Right cardiac atrium (tissue), 5 donors: ENCODE measurements around the gene KRTAP5-8. TPM values are rescaled to one million over a fixed set of nuclear protein-coding genes. Genes with fewer than 3 reads are reported as not detected.
A peak's percentile ranks its signal among the peaks of the same experiment; 100 is the strongest.

ENCODE experiments used
- ATAC-seq, 2 donors: fragments of 200-7000 bp; cut with Tn5 transposase; one replicate each; pipeline versions ENCODE4 v1.8.0 to v1.9.1; 2020; ENCODE audit warnings: moderate library complexity in 2 of 2, mild to moderate bottlenecking in 1 of 2
- DNase-seq, 3 donors: peaks; one replicate each; pipeline ENCODE4 v3.0.0-alpha.2; 2020
- H3K27ac ChIP-seq: one replicate; pipeline ENCODE4 v1.5.1; 2013; ENCODE audit warnings: mild to moderate bottlenecking, low read length, control low read depth, moderate library complexity
- H3K27me3 ChIP-seq: one replicate; pipeline ENCODE4 v1.6.1; 2013; ENCODE audit not compliant: control insufficient read depth, insufficient read depth
- H3K4me1 ChIP-seq: one replicate; pipeline ENCODE4 v1.6.1; 2013; ENCODE audit warnings: low read length; ENCODE audit not compliant: control insufficient read depth, insufficient read depth
- H3K4me3 ChIP-seq: one replicate; pipeline ENCODE4 v1.5.1; 2013; ENCODE audit warnings: low read length, control low read depth
- H3K9me3 ChIP-seq: one replicate; pipeline ENCODE4 v1.6.1; 2013; ENCODE audit warnings: low read length; ENCODE audit not compliant: control insufficient read depth
- WGBS: extraction: QIAGEN DNeasy Blood & Tissue Kit; methylation state at CpG from one replicate; pipeline ENCODE4 v1.1.7; 2013; 5-methylcytosine and 5-hydroxymethylcytosine counted together
- intact Hi-C, 4 donors: fragments of 100-400 bp; cut with DNase I; formaldehyde crosslinking; loops; one replicate each; pipeline versions ENCODE4 v1.11.0 to v1.14.0; 2022 to 2023
- polyA plus RNA-seq: library from polyadenylated mRNA; stranded (reverse); fragments of 200-250 nt; gene quantifications from one replicate; pipeline ENCODE4 v1.2.3, GENCODE V29; 2013
- total RNA-seq, 4 donors: library from RNA; stranded (reverse); fragmentation: NEBNext Ultra II Directional; extraction: Animal tissue kit (Norgen Biotek cat#: 25700); gene quantifications; one replicate each; pipeline ENCODE4 v1.2.1, GENCODE V29; 2021
- donor health status: healthy with polysubstance abuse.
- donor health status: DM: no; HTN: yes; CAD: no.
- donor health status: DM: no; HTN: no; CAD: no.
- donor health status: DM: no; HTN: yes; CAD: no; lungs with severe emphysema.
- donor health status: DM: yes; HTN: yes; CAD: no.

KRTAP5-8 gene
- total and polyA plus RNA-seq, 5 donors = not detected

DNA sequence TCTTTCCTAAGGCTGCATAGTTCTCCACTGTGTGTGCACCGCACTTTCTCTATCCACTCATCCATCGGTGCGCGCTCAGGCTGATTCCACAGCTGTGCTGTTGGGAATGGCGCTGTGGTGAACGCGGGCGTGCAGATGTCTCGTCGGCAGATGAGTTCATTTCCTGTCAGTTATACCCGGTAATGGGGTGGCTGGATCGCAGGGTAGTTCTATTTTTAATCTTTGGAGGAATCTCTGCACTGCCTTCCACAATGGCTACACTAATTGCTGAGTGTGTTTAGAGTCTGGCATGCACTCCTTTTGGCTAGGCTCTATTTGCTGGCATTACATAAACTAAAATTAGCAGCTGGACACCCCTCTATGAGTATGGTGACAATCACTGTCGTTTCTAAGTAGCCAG lies 38.7 kb upstream of the KRTAP5-8 start:
- H3K4me3 ChIP-seq = no peak overlapping the region
- 65% methylated on average over 13 of the region's 13 CpGs for WGBS
- H3K27ac ChIP-seq = no peak overlapping the region
- intact Hi-C loops = no loop called here
- ATAC-seq (no peak), DNase-seq (no peak)
- H3K4me1 ChIP-seq = no peaks in the 10 kb centered on the region
- no peaks in the 10 kb centered on the region for H3K9me3 ChIP-seq
- no peaks in the 10 kb centered on the region for H3K27me3 ChIP-seq

DNA sequence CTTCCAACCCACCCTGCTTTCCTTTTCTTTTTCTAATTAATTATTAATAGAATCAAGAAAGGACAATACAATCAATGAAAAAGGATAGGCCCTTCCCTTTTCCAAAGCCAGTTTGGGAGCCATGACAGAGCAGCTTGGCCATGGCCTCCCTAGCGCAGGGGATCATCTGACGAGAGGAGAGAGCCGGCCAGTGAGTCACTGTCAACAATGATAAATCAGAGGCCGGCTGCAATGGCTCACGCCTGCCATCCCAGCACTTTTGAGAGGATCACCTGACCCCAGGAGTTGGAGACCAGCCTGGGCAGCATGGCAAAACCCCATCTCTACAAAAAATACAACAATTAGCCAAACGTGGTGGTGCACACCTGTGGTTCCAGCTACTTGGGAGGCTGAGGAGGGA lies 38.3 kb upstream of the KRTAP5-8 start:
- DNase-seq (no peak), ATAC-seq (no peak)
- no peak overlapping the region for H3K27ac ChIP-seq
- H3K4me3 ChIP-seq = no peak overlapping the region
- 79% methylated on average over 6 of the region's 6 CpGs for WGBS
- no peaks in the 10 kb centered on the region for H3K4me1 ChIP-seq
- H3K27me3 ChIP-seq = no peaks in the 10 kb centered on the region
- intact Hi-C loops = no loop called here
- H3K9me3 ChIP-seq = no peaks in the 10 kb centered on the region

DNA sequence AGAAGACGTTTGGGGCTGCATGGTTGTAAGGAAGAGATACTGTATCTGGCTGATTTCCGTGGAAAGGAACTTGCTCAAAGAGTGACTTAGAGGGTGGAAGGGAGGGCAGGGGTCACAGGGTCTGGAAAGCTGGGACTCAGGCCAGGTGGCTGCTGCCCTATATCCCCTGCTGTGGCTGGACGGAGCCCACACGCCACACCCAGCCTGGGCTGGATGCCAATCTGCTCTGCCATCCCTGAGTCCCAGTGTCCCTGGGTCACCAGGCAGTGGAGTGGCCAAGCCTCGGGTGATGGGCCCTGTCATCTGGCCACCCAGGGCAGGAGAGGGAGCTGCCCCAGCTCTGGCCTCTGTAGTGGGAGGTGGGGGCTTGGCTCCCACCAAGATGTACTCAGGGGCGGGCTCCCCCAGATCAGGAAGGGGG lies 37.2 kb upstream of the KRTAP5-8 start:
- DNase-seq = peak; percentile 56 to 79 (median 79)
- Histone ChIP-seq H3K27me3 (no peaks in the 10 kb centered on the region), H3K27ac (no peak overlapping the region), H3K4me3 (no peak overlapping the region), H3K4me1 (no peaks in the 10 kb centered on the region), H3K9me3 (no peaks in the 10 kb centered on the region)
- ATAC-seq = peak; percentile 76 to 89
- intact Hi-C loops = no loop called here
- WGBS = 34% methylated on average over 6 of the region's 6 CpGs

DNA sequence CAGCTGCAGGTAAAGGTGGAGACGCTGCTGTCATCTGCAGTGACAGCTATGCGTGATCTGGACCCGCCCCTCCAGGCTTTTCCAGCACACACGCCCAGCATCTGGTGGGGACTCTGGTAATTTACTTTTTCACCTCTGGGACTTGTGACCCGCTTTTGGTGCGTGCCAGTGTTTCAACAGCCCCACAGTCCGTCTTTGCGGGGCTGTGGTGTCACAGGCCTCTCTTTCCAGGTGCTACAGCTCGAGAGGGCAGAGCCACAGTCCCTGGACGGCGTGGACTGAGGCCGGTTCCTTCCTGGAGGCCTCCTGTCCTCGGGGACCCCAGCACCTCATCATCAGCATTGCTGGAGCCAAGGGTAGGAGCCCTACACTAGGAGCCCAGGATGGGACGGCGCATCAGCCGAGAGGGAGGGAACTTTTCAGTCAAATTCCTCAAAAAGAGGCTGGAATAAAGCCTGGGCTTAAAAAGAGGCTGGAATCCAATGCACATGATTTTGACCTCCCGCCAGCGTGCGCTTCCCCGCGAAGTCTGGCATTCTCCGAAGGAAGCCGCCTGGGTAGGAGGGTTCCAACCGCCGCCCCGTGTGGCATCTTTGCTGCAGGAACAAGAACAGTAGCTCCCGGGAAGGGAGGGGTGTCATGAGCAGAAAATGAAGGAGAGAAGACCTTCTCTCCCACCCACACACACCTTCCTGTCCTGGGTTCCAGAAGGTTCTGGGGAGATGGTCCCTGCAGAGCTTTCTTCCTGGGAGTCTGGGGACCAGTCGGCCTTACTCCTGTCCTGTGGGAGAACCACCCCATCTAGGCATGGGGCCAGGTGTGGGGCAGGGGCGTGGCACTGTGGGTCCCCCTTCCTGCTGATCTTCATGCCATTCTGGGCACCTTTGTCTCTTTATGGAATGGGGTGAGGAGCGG lies 36.5 kb upstream of the KRTAP5-8 start:
- Histone ChIP-seq H3K9me3 (no peaks in the 10 kb centered on the region), H3K27me3 (no peaks in the 10 kb centered on the region), H3K4me3 (no peak overlapping the region), H3K4me1 (no peaks in the 10 kb centered on the region), H3K27ac (no peak overlapping the region)
- intact Hi-C loops = no loop called here
- ATAC-seq (peak; percentile 7 to 10), DNase-seq (no peak)
- WGBS = 89% methylated on average over 30 of the region's 30 CpGs

DNA sequence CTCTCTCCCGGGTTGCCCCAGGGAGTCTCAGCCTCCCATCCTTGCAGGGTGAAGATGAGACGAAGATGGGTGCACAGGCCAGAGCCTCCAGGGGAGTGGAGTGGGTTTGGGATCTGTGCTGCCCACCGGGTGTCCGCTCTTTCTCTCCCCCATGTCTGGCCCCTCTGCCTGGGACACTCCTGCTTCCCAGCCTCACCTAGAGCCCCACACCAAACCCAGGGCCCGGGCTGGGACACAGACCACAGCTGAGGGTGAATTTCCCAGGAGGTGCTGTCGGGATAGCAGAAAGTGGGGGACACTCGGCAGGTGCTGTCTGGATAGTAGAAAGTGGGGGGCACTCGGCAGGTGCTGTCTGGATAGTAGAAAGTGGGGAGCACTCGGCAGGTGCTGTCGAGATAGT lies 35.8 kb upstream of the KRTAP5-8 start:
- no peak for DNase-seq
- no peak overlapping the region for H3K4me3 ChIP-seq
- no peaks in the 10 kb centered on the region for H3K4me1 ChIP-seq
- WGBS = 95% methylated on average over 10 of the region's 10 CpGs
- no peaks in the 10 kb centered on the region for H3K27me3 ChIP-seq
- H3K27ac ChIP-seq = no peak overlapping the region
- ATAC-seq = no peak
- H3K9me3 ChIP-seq = no peaks in the 10 kb centered on the region
- intact Hi-C loops = no loop called here

DNA sequence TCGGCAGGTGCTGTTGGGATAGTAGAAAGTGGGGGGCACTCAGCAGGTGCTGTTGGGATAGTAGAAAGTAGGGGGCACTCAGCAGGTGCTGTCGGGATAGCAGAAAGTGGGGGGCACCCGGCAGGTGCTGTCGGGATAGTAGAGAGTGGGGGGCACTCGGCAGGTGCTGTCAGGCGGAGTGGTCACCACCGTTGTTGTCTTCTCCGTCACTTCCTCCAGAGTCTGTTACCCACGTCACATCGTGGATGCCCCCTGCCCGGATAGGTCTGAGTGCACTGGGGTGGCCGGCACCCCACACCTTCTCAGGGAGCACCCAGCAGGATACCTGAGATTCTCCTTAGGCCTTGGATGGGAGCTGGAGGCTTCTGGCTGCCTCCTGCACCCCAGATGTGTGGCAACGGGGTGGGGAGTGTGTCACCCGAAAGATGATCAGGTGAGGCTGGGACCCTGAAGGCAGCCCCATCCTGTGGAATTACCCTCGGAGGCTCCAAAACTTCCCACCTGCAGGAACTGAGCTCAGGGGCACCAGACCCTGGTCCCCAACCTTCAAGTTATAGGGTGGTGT lies 34.9 kb upstream of the KRTAP5-8 start:
- ATAC-seq (no peak), DNase-seq (no peak)
- H3K4me3 ChIP-seq = no peak overlapping the region
- H3K4me1 ChIP-seq = no peaks in the 10 kb centered on the region
- intact Hi-C loops = no loop called here
- H3K27ac ChIP-seq = no peak overlapping the region
- no peaks in the 10 kb centered on the region for H3K27me3 ChIP-seq
- WGBS = 95% methylated on average over 15 of the region's 15 CpGs
- no peaks in the 10 kb centered on the region for H3K9me3 ChIP-seq

DNA sequence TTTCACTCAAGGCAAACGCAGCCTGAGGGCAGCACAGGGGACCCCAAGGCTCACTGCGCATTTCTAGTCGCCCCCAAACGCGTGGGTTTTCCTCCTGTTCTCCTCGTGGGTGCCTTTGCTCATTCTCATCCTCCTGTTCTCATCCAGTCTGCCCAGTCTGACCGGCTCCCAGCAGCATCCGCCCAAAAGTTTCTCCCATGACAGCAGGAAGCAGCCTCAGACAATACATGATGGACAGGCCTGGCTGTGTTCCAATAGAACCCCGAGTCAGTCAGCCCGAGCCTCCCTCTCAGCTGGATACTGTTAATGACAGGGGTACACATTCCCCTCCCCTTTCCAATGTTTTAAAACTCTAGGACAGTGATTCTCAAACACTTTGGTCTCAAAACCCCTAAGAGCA lies 33.3 kb upstream of the KRTAP5-8 start:
- Histone ChIP-seq H3K27ac (no peak overlapping the region), H3K27me3 (no peaks in the 10 kb centered on the region), H3K4me1 (no peaks in the 10 kb centered on the region), H3K9me3 (no peaks in the 10 kb centered on the region), H3K4me3 (no peak overlapping the region)
- ATAC-seq (no peak), DNase-seq (no peak)
- intact Hi-C loops = no loop called here
- 44% methylated on average over 10 of the region's 10 CpGs for WGBS

- DNase-seq (no peak), ATAC-seq (no peak)
- H3K4me1 ChIP-seq = no peaks in the 10 kb centered on the region
- H3K4me3 ChIP-seq = no peak overlapping the region
- no peak overlapping the region for H3K27ac ChIP-seq
- intact Hi-C loops = no loop called here
- no peaks in the 10 kb centered on the region for H3K9me3 ChIP-seq
- no peaks in the 10 kb centered on the region for H3K27me3 ChIP-seq
- WGBS = 35% methylated on average over 2 of the region's 2 CpGs
Measured at GRCh38 chr11:71505001-71505400, 32.8 kb upstream of the KRTAP5-8 start.

DNA sequence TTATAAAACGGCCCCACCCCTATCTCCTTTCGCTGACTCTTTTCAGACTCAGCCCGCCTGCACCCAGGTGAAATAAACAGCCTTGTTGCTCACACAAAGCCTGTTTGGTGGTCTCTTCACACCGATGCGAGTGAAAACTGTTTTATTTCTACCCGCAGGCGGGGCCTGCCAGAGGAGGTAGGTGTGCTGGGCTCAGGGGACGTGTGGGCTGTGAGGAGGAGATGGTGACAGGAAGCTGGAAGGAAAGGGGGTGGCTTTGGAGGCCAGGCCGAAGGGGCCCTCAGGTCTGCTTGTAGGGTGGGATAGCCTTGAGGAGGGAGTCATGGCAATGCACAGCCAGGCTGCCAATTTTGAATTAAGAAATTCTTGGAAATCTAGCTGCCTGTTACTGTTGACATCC lies 32.0 kb upstream of the KRTAP5-8 start:
- DNase-seq (no peak), ATAC-seq (no peak)
- 73% methylated on average over 9 of the region's 9 CpGs for WGBS
- no peak overlapping the region for H3K4me3 ChIP-seq
- H3K27me3 ChIP-seq = no peaks in the 10 kb centered on the region
- intact Hi-C loops = no loop called here
- no peaks in the 10 kb centered on the region for H3K4me1 ChIP-seq
- no peak overlapping the region for H3K27ac ChIP-seq
- no peaks in the 10 kb centered on the region for H3K9me3 ChIP-seq

GRCh38 chr11:71507102-71507501 lies 30.7 kb upstream of the KRTAP5-8 start:
- intact Hi-C loops = no loop called here
- DNase-seq = no peak
- ATAC-seq = no peak
- Histone ChIP-seq H3K4me1 (no peaks in the 10 kb centered on the region), H3K9me3 (no peaks in the 10 kb centered on the region), H3K4me3 (no peak overlapping the region), H3K27ac (no peak overlapping the region), H3K27me3 (no peaks in the 10 kb centered on the region)
- 90% methylated on average over 5 of the region's 5 CpGs for WGBS

- ATAC-seq = peak in 1 of 2 donors; percentile 14
- intact Hi-C loops = no loop called here
Measured at GRCh38 chr11:71518506-71519471, 19.0 kb upstream of the KRTAP5-8 start.

More at GRCh38 chr11:71518506-71519471, 19.0 kb upstream of the KRTAP5-8 start:
- Histone ChIP-seq H3K4me3 (no peak overlapping the region), H3K27ac (no peak overlapping the region), H3K4me1 (no peaks in the 10 kb centered on the region), H3K9me3 (no peaks in the 10 kb centered on the region), H3K27me3 (no peaks in the 10 kb centered on the region)
- DNase-seq = no peak
- 93% methylated on average over 55 of the region's 55 CpGs for WGBS
